GM21381 (cell line): ENCODE measurements around the gene ASIC3.
"Not testable (repeated sequence)": the region's sequence is repeated elsewhere in the genome, so short reads cannot be mapped to it uniquely, and the experiment has no call there.

Experiments used
- ATAC-seq: cut with Tn5 transposase; IDR thresholded peaks from one replicate; pipeline ENCODE4 v1.9.1; 2021; ENCODE audit warnings: mild to moderate bottlenecking, moderate library complexity; ENCODE audit not compliant: unreplicated experiment

ASIC3 gene

DNA sequence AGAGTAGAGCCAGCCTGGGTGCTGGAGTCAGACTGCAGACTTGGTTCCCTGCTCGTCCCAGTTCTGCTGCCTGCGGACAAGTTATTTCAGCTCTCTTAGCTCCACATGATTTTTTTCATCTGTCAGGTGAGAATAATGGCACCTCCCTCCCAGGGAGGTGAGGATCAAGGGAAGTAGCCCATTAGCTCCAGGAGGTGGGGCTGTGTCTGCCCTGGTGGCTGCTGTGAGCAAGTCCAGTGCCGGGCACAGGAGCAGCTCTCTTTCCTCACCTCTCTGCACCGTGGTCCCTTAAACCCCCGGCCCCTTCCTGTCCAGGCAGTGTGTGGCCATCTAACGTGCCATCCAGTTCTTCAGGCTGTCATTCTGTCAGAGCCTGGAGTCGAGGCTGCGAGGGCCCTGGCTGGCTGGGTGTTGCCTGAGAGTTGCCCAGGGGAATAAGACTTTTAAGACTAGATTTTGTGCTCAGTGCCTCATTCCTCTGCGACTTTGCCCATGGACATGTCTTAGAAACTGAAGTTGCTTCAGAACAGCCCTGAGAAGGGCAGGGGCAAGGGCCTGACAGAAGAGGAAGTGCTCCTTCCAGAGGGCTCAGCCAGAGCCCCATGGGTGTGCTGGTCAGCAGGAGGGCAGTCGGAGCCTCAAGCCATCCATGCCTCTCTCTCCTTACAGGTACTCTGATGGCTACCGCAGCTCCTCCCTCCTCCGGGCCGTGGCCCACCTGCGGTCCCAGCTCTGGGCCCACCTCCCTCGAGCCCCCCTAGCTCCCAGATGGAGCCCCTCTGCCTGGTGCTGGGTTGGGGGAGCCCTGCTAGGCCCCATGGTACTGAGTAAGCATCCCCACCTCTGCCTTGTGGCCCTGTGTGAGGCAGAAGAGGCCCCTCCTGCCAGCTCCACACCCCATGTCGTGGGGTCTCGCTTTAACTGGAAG lies 15.1 kb upstream of the ASIC3 start:
- no peak for ATAC-seq

DNA sequence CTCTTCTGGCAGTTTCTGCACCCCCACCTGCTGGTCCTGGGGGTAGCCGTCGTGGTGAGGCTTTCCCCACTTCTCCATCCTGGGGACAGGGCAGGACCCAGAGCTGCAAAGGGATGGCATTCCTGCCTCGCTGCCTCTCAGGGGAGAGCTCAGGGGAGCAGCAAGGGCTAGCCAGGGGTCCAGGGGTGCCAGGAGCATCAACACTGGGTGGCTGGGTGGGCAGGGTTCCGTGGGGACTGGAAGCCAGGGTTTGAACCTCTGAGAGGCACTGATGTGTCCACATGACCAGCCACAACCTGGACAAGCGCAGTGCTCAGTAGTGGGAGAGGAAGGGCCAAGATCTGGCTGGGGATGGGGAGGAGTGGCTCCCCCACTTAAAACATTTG lies 14.5 kb upstream of the ASIC3 start:
- ATAC-seq = no peak

DNA sequence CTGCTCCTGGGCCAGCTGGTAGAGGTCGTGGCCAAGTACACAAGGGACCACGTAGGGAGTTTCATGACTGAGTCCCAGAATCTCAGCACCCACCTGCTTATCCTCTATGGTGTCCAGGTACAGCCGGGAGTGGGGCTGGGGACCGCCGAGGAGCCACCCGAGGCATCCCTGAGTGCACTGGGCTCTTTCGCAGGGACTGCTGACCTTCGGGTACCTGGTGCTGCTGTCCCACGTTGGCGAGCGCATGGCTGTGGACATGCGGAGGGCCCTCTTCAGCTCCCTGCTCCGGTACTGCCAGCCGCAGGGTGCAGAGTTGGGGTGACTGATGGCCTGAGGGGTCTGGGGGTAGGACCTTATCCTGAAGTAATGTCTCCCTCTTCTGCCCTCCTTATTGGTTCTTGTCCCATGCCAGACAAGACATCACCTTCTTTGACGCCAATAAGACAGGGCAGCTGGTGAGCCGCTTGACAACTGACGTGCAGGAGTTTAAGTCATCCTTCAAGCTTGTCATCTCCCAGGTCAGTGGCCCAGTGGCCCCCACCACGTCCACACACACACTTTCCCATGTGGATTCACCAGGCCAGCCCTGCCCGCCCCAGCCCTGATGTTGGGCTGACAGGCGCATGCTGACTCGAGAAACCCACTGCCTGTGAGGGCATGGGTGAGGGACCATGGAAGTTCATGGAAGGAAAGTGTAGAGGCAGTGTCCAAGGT lies 13.9 kb upstream of the ASIC3 start:
- no peak for ATAC-seq

DNA sequence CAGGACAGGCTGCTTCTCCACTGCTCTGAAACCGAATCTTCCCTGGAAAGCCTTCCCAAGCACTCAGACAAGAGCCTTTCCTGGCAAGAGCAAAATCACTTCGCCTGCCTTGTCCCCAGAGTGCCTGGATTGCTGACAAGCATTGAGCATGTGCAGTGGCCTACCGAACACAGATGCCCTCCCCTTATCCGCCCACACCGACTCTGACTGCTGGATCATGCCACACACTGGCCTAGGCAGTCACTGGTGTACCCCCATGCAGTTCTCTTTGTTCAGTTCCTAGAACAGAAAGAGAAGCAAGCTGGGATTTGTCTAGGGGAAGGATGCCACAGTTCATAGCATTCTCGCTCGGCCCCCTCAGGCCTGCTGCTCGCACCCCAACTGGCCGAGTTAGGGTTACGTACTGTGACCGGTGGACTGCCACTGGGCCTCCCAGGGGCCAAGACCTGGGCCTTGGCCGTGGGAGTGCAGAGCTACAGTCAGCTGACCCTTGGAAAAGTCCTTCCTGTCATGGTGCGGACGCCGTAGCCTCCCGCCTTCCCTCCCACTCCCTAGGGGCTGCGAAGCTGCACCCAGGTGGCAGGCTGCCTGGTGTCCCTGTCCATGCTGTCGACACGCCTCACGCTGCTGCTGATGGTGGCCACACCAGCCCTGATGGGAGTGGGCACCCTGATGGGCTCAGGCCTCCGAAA lies 13.2 kb upstream of the ASIC3 start:
- ATAC-seq = no peak

DNA sequence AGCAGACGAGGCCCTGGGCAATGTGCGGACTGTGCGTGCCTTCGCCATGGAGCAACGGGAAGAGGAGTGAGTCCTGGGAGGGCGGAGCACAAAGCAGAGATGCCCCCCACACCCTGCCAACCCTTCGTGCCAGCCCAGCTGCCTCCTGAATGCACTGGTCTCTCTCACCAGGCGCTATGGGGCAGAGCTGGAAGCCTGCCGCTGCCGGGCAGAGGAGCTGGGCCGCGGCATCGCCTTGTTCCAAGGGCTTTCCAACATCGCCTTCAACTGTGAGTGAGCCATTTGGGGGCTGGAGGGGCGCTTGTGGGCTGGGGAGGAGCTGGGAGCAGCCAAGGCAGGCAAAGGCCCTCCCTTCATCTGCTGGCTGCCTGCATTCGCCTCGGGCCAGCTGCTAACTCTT lies 12.4 kb upstream of the ASIC3 start:
- ATAC-seq = no peak

DNA sequence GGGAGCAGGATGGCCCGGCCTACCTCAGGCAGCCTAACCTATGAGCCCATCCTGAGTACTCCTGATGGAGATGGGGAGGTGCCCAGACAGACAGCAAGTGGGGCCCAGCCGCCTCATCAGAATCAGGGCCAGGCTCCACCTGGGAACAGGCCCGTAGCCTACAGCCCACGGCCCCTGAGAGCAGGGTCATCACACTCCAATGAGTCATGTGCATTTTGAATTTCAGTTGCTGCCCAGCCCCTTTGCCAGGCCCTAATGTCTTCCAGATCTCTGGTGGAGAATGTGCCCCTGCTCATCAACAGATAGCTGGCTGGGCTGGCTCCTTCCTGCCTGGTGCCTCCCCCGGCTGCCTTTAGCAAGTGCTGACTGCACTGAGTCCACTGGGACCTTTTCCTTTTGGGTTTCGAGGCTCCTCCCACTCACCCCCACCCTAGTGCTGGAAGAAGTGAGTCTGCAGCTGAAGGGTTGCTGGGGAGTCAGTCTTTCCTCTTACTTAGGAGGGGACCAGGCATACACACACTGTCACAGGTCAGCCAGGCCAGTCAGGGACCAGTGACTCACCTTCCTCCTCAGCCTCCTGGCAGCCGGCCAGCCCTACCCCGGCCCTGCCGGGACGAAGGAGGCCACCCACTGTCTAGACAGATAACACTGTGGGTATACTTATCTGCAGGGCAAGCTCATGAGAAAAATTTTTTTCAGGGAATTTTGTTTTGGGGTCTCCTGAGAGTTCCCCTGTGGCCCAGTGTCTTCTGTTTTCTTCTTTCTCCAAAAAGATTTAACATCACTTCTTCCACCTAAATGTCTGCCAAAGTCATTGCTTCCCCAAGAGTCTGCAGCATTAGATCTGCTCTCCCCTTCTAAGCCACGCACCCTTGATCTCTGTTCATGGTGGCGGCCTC lies 9.1 kb upstream of the ASIC3 start:
- ATAC-seq = no peak

DNA sequence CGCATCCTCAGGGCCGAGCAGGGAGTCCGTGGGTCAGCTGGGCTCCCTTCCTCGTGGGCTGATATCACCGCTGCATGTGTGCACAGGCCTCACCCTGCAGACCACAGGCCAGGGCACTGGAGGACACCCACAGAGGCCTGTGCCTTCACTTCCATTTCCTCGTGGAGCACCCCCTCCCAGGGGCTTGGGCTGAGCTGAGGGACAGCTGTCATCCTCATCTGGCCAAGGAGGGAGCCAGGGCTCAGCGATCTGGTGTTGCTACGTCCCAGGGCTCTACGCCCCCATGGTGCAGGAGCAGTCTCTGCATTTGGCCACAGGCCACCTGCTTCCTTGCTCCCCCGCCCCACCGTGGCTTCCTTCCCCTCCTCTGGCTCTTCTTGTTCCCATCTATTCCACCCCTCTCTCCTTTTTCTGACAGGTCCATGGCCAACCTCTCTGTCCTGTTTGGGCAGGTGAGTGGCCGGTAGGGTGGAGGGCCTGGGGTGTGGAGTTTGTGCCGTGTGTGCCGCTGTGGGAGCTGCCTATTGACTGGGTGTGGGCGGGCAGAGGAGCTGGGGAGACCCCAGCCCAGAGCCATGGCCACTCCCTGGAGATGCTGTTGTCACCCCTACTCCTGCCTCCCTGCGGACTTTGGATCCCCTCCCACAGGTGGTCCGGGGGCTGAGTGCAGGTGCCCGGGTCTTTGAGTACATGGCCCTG lies 8.3 kb upstream of the ASIC3 start:
- ATAC-seq = no peak

DNA sequence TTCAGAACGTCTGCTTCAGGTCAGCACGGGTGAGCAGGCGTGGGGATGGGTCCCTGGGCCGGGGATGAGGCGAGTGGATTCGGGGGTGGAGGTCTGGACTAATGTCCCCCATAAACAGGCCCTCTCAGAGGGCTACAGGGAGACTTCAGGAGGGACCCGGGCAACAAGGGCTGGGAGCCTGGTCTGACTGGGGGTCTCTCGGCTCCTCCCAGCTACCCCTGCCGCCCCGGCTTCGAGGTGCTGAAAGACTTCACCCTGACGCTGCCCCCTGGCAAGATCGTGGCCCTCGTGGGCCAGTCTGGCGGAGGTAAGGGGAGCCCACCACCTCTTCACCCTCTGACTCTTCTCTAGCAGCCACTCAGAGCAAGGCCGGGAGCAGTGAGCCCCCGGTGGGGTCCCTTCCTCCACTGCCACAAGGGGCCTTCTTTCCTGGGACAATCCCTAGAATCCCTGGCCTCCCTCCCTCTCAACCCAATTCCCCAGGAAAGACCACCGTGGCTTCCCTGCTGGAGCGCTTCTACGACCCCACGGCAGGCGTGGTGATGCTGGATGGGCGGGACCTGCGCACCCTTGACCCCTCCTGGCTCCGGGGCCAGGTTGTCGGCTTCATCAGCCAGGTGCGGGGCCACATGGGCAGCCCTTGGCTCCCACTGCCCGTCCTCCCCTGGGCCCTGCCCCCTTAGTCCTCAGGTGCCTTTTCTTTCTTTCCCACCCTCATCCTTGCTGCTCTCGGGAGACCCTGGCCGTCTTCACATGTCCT lies 7.5 kb upstream of the ASIC3 start:
- no peak for ATAC-seq

DNA sequence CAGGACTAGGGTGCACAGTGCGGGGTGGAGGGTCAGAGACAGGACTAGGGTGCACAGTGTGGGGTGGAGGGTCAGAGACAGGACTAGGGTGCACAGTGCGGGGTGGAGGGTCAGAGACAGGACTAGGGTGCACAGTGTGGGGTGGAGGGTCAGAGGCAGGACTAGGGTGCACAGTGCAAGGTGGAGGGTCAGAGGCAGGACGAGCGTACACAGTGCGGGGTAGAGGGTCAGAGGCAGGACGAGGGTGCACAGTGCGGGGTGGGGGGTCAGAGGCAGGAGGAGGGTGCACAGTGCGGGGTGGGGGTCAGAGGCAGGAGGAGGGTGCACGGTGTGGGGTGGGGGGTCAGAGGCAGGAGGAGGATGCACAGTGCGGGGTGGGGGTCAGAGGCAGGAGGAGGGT lies 4.9 kb upstream of the ASIC3 start:
- ATAC-seq = not testable (repeated sequence)

DNA sequence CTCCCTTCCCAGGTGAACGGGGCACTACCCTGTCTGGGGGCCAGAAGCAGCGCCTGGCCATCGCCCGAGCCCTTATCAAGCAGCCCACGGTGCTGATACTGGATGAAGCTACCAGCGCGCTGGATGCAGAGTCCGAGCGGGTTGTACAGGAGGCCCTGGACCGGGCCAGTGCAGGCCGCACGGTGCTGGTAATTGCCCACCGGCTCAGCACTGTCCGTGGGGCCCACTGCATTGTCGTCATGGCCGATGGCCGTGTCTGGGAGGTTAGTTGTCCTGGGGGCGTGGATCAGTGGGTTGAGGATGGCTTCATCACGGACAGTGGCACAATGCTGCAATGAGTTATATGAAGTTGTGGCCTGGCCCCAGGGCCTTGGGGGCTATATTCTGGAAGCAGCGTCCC lies 4.4 kb upstream of the ASIC3 start:
- ATAC-seq = no peak

DNA sequence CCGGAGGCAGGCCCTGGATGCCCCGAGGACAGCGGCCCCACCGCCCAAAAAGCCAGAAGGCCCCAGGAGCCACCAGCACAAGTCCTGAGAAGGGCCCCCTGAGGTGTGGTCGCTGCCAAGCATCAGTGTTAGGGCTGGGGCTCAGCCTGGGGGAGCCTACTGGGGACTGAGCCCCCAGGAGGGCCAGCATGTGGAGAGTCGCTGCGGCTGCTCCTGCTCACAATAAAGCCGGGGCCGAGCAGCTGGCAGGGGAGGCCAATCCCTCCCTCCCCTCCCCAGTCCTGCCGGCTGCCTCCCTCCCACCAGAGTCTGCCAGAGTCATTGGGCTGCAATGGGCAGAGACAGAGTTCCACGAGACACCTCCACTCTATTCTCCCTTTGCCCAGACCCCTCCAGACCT lies 3.1 kb upstream of the ASIC3 start:
- no peak for ATAC-seq

DNA sequence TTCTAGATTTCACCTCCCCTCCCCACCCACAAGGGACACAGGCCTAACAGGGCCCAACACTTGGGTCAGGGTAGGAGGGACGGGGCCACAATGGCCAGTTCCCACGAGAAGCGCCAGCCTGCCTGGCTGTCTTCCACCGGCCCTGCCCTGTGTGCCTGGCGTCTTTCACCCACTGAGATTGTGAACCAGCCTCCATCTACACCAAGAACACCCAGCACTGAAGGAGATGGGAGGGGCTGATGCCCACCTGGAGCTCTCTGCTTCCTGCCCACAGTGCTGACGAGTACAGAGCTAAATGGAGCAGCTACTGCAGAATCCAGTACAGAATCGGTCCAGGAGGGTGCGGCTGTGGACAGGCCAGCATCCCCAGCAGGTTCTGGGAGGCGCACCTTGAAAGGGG lies 2.4 kb upstream of the ASIC3 start:
- ATAC-seq = no peak

DNA sequence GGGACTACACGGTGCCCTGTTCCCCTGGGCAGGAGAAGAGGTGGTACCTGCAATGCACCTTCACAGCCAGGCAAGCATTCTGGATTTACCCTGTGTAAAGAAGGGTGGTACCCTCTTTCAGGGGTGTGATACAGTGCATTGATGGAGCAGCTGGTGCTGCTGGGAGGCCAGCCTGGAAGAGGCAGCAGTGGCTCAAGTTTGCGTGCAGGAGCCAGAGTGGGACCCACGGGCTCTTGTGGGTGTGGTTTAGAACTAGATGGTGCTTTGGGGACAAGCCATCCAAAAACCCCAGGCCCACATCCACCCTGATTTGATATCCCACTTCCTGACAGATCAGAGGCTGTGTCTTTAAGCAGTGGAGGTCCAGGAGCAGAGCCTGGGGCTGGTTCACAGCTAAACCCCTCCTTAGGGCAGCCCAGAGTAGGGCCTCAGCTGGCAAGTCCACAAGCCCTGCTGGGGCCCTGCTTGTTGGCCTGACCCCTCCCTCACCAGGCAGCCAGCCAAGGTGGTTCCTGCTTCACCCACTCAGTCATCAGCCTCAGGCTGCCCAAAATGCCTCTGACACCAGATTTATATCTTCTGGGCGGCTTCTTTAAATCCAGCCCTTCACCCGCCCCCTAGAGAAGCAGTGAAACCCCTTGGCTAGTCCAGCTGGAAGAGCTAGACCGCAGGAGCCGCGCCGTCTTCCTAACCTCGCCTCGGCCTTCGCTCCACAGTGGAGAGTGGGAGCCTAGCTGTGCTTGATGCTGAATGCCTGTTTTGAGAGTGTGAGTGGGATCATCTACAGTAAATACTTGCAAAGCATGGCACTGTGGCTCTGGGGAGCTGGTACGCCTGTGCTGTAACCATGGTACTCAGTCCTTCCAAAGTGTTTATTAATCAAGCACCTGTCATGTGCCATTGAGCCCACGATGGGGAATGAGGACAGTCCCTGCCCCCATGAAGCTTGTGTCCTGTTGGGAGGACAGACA lies 1.4 kb upstream of the ASIC3 start:
- ATAC-seq = no peak

DNA sequence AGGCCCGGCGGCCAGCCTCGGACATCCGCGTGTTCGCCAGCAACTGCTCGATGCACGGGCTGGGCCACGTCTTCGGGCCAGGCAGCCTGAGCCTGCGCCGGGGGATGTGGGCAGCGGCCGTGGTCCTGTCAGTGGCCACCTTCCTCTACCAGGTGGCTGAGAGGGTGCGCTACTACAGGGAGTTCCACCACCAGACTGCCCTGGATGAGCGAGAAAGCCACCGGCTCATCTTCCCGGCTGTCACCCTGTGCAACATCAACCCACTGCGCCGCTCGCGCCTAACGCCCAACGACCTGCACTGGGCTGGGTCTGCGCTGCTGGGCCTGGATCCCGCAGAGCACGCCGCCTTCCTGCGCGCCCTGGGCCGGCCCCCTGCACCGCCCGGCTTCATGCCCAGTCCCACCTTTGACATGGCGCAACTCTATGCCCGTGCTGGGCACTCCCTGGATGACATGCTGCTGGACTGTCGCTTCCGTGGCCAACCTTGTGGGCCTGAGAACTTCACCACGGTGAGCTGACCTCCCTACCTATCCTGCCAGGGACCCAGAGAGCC lies 656 bp downstream of the ASIC3 start:
- no peak for ATAC-seq

DNA sequence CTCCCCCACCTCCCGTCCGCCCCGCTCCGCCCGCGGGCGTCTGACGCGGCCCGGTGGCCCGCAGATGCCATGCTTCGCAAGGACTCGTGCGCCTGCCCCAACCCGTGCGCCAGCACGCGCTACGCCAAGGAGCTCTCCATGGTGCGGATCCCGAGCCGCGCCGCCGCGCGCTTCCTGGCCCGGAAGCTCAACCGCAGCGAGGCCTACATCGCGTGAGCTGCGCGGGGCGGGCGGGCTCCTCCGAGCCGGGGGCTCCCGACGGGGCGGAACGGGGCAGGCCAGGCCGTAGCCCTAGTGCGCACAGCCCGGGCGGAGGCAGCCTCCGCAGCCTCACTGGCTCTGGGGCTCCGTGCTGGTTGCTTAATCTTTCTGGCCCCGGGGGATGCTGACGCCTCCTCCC lies 2.8 kb downstream of the ASIC3 start:
- ATAC-seq = no peak

DNA sequence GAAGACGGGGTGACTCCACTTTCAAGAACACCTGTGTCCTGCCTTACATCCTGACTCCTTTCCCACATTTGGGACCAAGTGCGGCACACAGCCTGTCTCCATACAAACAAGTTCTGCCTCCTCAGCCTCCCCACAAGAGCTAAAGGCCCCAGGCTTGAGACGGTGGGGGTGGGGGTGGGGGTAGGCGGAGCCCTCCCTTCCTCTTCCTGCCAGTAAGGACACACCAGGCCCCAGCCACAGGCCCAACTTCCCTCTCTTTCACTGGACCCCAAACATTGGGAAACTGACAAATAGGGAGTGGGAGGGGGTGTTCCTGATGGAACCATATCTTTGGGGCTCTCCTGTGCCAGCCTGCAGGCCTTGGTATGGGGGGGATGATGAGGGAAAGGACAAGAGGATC lies 4.8 kb downstream of the ASIC3 start:
- no peak for ATAC-seq

DNA sequence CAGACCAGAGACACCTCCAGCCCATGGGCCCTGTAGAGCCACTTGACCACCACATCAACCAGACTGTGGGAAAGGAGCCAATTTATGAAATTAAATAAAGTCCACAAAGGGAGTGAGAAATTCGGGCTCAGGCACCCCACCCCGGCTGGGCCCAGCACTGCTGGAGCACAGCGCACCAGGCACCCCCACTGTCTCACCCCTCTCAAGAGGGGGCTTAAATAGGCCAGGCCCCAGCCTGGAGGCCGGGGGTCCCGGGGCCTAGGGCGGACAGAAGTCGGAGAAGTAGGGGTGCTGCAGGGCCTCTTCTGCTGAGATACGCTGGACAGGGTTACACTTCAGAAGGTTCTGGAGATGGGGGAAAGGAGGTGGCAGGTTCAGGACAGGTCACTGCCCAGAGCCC lies 5.4 kb downstream of the ASIC3 start:
- no peak for ATAC-seq

DNA sequence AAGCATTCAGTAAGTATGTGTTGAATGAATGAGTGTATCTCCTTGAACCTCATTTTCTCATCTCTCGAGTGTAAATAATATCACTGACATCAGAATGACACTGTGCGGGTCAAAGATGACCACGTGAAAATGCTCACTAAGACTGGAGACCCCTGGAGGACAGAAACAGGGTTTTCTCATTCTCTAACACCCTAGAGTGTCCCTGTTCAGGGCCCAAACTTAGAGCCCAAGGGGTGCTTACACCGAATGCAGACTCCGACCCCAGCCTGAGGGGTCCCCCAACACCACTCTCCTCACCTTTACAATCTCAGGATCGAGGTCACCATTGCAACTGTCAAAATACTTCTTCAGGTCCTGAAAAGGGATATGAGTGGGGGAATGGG lies 7.9 kb downstream of the ASIC3 start:
- no peak for ATAC-seq
